Activated CD8-positive, alpha-beta T cell treated with anti-CD3 and anti-CD28 coated beads, Interleukin-2, amount 10 ng/mL, durations not matched to agents 7 days and 5 days (primary cell): Measurements from ENCODE around the gene ASL. TPM values are rescaled to one million over a fixed set of nuclear protein-coding genes. Genes with fewer than 3 reads are reported as not detected.
"Not testable (repeated sequence)": the region's sequence is repeated elsewhere in the genome, so short reads cannot be mapped to it uniquely, and the experiment has no call there.

ENCODE experiments used
- ATAC-seq: fragments of 150-1000 bp; cut with Tn5 transposase; one replicate; pipeline ENCODE4 v1.10.0; 2021; ENCODE audit warnings: moderate library complexity
- CTCF ChIA-PET: fragments of 350-600 bp; sonication (Branson Sonifier 250); formaldehyde crosslinking; loops from one replicate; lab custom pipeline; 2021; ENCODE audit warnings: antibody characterized with exemption; lab: Charles Lee
- POLR2A ChIA-PET: fragments of 350-600 bp; sonication (Branson Sonifier 250); formaldehyde crosslinking; loops from one replicate; lab custom pipeline; 2021; ENCODE audit warnings: antibody characterized with exemption; lab: Charles Lee
- DNase-seq: peaks from one replicate; pipeline ENCODE4 v3.0.0-alpha.2; 2020
- H3K27ac Mint-ChIP-seq: one replicate; pipeline ENCODE4 v1.8.0; 2021; ENCODE audit warnings: mild to moderate bottlenecking, mixed read lengths
- H3K27me3 Mint-ChIP-seq: one replicate; pipeline ENCODE4 v1.8.0; 2021; ENCODE audit warnings: low read depth, mixed read lengths
- H3K36me3 Mint-ChIP-seq: one replicate; pipeline ENCODE4 v1.8.0; 2021; ENCODE audit warnings: low read depth, mixed read lengths
- H3K4me1 Mint-ChIP-seq: one replicate; pipeline ENCODE4 v1.8.0; 2021; ENCODE audit warnings: low read depth, mixed read lengths
- H3K4me3 Mint-ChIP-seq: one replicate; pipeline ENCODE4 v1.8.0; 2021; ENCODE audit warnings: mild to moderate bottlenecking, mixed read lengths
- H3K9me3 Mint-ChIP-seq: one replicate; pipeline ENCODE4 v1.8.0; 2022; ENCODE audit warnings: mixed read lengths; ENCODE audit not compliant: insufficient read depth
- total RNA-seq, 2 experiments: library from RNA; stranded (reverse); gene quantifications; one replicate each; pipeline ENCODE4 v1.2.3, GENCODE V29; 2021

Gene ASL
- total RNA-seq, 2 experiments from 2014 or later, result 29.9 to 34.1 TPM

DNA sequence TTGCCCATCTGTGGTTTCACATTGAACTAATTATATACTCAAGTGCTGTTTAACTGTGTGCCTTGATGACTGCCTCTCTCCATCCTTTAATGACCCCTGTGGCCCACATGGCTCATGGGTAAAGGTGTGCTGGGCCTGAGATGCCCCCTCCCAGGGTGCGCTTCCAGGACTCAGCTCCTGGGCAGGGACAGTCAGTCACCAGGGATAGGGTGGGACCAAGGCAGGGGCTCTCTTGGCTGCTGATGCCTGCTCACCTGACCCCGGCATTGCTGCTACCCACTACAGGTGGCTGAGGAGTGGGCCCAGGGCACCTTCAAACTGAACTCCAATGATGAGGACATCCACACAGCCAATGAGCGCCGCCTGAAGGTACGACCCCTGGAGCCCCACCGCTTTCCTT lies 6.5 kb downstream of the ASL start:
- DNase-seq (no peak), ATAC-seq (no peak)
- Mint-ChIP-seq H3K4me1 (peaks cover 7% of the 10 kb centered on the region), H3K4me3 (no peak overlapping the region), H3K9me3 (no peaks in the 10 kb centered on the region), H3K27me3 (no peaks in the 10 kb centered on the region), H3K36me3 (peaks cover 9% of the 10 kb centered on the region), H3K27ac (no peak overlapping the region)
- CTCF ChIA-PET, result no interaction called here
- POLR2A ChIA-PET, result no interaction called here

DNA sequence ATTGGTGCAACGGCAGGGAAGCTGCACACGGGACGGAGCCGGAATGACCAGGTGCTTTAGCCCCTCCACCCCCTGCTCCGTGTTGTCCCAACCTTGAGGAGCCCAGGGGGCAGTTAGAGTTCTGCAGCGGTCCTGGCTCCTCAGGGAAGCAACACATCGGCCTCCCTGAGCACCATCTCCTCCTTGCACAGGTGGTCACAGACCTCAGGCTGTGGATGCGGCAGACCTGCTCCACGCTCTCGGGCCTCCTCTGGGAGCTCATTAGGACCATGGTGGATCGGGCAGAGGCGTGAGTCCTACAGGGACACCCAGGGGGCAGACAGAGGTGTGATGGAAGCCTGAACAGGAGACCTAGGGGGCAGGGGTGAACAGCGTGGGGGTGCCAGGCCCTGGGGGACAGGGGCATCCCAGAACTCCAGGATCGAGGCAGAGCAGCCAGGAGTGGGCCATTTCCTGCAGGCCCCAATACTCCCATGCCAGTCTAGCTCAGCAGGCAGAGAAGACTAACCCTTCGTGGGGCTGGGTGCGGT lies 7.3 kb downstream of the ASL start:
- no peak overlapping the region for H3K4me3 Mint-ChIP-seq
- no peaks in the 10 kb centered on the region for H3K27me3 Mint-ChIP-seq
- peaks cover 3% of the 10 kb centered on the region for H3K4me1 Mint-ChIP-seq
- ChIA-PET CTCF (no interaction called here), POLR2A (interaction anchor here (0.5 kb wide), 1 partner anchor 12 kb away, joined by 7 read pairs; no protein-coding TSS in a partner anchor)
- no peak for ATAC-seq
- H3K9me3 Mint-ChIP-seq, result no peaks in the 10 kb centered on the region
- H3K27ac Mint-ChIP-seq, result no peak overlapping the region
- peaks cover 7% of the 10 kb centered on the region for H3K36me3 Mint-ChIP-seq
- DNase-seq, result no peak

DNA sequence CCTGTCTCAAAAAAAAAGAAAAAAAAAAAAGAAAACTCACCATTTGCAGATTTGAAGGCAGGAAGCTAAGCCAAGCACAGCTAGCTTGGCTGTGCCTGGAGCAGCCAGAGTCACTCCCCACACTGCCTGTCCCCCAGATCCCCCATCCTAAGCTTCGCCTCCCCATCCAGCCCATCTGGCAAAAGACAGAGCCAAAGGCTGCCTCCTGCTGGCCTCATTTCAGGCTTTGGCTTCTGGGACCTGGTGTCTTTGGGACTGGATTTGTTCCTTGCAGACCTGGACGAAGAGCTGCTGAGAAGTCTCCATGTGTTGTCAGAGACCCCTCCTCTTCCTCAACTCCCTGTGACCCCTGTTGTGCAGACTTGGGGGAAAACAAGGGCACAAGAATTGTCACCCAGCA lies 8.1 kb downstream of the ASL start:
- Mint-ChIP-seq H3K9me3 (no peaks in the 10 kb centered on the region), H3K27me3 (no peaks in the 10 kb centered on the region), H3K36me3 (peaks cover 7% of the 10 kb centered on the region), H3K4me3 (no peak overlapping the region), H3K4me1 (no peaks in the 10 kb centered on the region), H3K27ac (no peak overlapping the region)
- no peak for ATAC-seq
- DNase-seq, result no peak
- CTCF ChIA-PET, result interaction anchor here (1.1 kb wide), 1 partner anchor 8 kb away, joined by 3 read pairs; the partner anchor contains the start of gene ASL
- POLR2A ChIA-PET, result no interaction called here

DNA sequence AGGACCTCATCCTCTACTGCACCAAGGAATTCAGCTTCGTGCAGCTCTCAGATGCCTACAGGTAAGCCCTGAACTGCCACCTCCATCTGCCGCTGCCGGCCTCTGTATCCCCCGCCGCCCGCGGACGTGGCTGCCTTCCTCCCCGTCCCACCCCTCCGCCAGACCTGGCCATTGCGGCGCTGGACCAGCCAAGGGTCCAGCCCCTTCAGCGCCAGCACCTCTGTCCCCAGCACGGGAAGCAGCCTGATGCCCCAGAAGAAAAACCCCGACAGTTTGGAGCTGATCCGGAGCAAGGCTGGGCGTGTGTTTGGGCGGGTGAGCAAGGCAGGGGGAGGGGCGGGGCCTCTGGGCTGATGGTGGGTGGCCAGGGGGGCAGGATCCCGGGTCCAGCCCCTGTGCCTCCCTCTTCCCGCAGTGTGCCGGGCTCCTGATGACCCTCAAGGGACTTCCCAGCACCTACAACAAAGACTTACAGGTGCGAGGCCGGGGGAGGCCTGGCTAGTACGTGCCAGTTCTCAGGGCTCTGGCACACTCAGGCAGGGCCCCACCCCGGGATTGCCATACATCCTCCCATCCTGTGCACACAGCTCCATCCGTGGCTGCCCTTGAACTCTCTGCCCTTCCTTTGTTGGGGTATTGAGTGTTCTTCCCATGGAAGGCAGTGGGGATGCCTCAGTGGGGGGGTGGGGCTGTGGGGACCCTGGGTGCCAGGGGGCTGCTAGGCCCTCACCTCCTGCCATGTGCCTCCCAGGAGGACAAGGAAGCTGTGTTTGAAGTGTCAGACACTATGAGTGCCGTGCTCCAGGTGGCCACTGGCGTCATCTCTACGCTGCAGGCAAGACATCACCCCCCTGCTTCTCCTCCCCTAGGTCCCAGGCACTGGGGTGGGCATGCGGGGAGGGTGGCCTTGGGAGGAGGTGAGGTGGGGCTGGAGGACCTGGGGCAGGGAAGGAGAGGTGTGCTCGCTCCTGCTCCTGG lies 13.5 kb downstream of the ASL start:
- H3K9me3 Mint-ChIP-seq, result no peaks in the 10 kb centered on the region
- H3K4me1 Mint-ChIP-seq, result no peaks in the 10 kb centered on the region
- H3K4me3 Mint-ChIP-seq, result no peak overlapping the region
- no peak overlapping the region for H3K27ac Mint-ChIP-seq
- ChIA-PET CTCF (no interaction called here), POLR2A (no interaction called here)
- H3K27me3 Mint-ChIP-seq, result no peaks in the 10 kb centered on the region
- H3K36me3 Mint-ChIP-seq, result no peaks in the 10 kb centered on the region
- ATAC-seq, result no peak
- no peak for DNase-seq

DNA sequence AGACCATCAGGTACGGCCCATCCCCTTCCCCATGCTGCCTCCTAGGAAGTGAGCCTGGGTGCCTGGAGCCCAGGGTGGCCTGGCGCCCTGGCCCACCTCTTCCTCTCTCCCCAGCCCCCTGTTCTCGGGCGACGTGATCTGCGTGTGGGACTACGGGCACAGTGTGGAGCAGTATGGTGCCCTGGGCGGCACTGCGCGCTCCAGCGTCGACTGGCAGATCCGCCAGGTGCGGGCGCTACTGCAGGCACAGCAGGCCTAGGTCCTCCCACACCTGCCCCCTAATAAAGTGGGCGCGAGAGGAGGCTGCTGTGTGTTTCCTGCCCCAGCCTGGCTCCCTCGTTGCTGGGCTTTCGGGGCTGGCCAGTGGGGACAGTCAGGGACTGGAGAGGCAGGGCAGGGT lies 17.0 kb downstream of the ASL start:
- Mint-ChIP-seq H3K4me1 (no peaks in the 10 kb centered on the region), H3K4me3 (no peak overlapping the region), H3K9me3 (no peaks in the 10 kb centered on the region), H3K27ac (no peak overlapping the region), H3K36me3 (no peaks in the 10 kb centered on the region), H3K27me3 (no peaks in the 10 kb centered on the region)
- ChIA-PET CTCF (no interaction called here), POLR2A (no interaction called here)
- ATAC-seq (no peak), DNase-seq (no peak)

DNA sequence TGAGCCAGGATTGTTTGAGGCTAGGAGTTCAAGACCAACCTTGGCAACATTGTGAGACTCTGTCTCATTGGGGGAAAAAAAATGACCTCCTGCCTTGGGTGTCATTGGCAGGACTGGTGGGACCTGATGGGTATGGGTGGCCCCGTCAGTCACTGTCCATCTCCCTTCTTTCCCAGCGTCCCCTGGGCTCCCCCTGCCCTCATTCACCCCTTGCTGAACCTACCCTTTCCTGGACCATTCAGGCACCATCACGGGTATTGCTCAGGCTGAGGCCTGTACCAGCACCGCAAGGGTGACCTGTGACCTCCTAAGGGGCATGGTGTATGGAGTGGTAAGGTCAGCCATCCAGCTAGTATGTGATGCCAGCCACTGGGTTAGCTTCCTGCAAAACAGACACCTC lies 19.4 kb downstream of the ASL start:
- ATAC-seq, result no peak
- ChIA-PET CTCF (no interaction called here), POLR2A (interaction anchor here (0.6 kb wide), 1 partner anchor 12 kb away, joined by 7 read pairs; no protein-coding TSS in a partner anchor)
- DNase-seq, result no peak
- Mint-ChIP-seq H3K27ac (peak overlapping the region; percentile 39), H3K4me1 (peaks cover 6% of the 10 kb centered on the region), H3K36me3 (no peaks in the 10 kb centered on the region), H3K4me3 (no peak overlapping the region), H3K27me3 (no peaks in the 10 kb centered on the region), H3K9me3 (no peaks in the 10 kb centered on the region)

DNA sequence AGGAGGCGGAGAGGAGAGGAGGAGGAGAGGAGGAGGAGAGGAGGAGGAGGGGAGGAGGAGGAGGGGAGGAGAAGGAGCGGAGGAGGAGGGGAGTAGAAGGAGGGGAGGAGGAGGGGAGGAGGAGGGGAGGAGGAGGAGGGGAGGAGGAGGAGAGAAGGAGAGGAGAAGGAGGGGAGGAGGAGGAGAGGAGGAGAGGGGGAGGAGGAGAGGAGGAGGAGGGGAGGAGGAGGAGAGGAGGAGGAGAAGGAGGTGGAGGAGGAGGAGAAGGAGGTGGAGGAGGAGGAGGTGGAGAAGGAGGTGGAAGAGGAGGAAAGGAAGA lies 23.6 kb downstream of the ASL start:
- H3K4me3 Mint-ChIP-seq, result no peak overlapping the region
- no peaks in the 10 kb centered on the region for H3K36me3 Mint-ChIP-seq
- DNase-seq (no peak), ATAC-seq (no peak)
- peaks cover 11% of the 10 kb centered on the region for H3K4me1 Mint-ChIP-seq
- no peaks in the 10 kb centered on the region for H3K9me3 Mint-ChIP-seq
- POLR2A ChIA-PET, result no interaction called here
- H3K27ac Mint-ChIP-seq, result no peak overlapping the region
- CTCF ChIA-PET, result no interaction called here
- no peaks in the 10 kb centered on the region for H3K27me3 Mint-ChIP-seq

DNA sequence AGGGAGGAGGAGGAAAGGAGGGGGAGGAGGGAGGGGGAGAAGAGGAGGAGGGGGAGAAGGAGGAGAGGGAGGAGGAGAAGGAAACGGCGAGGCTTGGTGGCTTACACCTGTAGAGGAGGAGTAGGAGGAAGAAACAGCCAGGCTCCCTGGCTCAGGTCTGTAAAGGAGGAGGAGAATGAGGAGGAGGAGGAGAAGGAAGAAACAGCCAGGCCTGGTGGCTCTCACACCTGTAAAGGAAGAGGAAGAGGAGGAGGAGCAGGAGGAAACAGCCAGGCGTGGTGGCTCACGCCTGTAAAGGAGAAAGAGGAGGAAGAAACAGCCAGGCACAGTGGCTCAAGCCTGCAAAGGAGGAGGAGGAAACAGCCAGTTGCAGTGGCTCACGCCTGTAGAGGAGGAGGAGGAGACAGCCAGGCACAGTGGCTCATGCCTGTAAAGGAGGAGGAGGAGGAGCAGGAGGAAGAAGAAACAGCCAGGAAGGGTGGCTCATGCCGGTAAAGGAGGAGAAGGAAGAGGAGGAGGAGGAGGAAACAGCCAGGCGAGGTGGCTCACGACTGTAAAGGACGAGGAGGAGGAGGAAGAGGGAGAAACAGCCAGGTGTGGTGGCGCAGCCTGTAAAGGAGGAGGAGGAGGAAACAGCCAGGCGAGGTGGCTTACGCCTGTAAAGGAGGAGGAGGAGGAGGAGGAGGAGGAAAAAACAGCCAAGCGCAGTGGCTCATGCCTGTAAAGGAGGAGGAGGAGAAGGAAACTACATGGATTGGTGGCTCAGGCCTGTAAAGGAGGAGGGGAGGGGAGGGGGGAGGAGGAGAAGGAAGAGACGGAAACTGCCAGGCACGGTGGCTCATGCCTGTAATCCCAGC lies 24.2 kb downstream of the ASL start:
- Mint-ChIP-seq H3K4me1 (peaks cover 11% of the 10 kb centered on the region), H3K9me3 (no peaks in the 10 kb centered on the region), H3K27ac (peak overlapping the region; percentile 94), H3K4me3 (peak overlapping the region; percentile 82), H3K27me3 (no peaks in the 10 kb centered on the region), H3K36me3 (no peaks in the 10 kb centered on the region)
- ChIA-PET POLR2A (no interaction called here), CTCF (no interaction called here)
- DNase-seq (peak; percentile 51), ATAC-seq (peak; percentile 95)

DNA sequence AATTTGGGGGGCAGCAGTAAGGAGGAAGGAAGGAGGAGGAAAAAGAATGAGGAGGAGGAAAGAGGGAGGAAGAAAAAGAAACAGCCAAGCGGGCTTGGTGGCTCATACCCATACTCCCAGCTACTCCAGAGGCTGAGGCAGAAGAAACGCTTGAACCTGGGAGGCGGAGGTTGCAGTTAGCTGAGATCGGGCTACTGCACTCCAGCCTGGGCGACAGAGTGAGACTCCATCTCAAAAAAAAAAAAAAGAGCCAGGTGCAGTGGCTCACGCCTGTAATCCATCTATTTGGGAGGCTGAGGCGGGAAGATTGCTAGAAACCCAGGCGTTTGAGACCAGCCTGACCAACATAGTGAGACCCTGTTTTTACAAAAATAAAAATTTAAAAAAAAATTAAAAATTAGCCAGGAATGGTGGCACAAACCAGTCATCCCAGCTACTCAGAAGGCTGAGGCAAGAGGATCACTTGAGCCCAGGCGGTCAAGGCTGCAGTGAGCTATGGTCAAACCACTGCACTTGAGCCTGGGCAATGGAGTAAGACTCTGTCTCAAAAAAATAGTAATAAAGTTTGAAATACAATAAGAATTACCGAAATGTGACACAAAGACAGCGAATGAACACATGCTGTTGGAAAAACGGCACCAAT lies 24.9 kb downstream of the ASL start:
- H3K4me3 Mint-ChIP-seq, result peak overlapping the region; percentile 82
- no peaks in the 10 kb centered on the region for H3K27me3 Mint-ChIP-seq
- peaks cover 11% of the 10 kb centered on the region for H3K4me1 Mint-ChIP-seq
- H3K36me3 Mint-ChIP-seq, result no peaks in the 10 kb centered on the region
- ChIA-PET POLR2A (no interaction called here), CTCF (no interaction called here)
- H3K27ac Mint-ChIP-seq, result peak overlapping the region; percentile 94
- ATAC-seq (no peak), DNase-seq (no peak)
- H3K9me3 Mint-ChIP-seq, result no peaks in the 10 kb centered on the region

DNA sequence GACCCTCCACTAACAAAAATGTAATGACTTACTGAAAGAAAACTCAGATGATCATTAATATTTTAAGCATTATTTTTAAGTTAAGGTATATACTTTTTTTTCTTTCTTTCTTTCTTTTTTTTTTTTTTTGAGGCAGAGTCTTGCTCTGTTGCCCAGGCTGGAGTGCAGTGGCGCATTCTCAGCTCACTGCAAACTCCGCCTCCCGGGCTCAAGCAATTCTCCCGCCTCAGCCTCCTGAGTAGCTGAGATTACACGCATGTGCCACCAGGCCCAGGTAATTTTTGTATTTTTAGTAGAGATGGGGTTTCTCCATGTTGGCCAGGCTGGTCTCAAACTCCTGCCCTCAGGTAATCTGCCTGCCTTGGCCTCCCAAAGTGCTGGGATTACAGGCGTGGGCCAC lies 26.5 kb downstream of the ASL start:
- CTCF ChIA-PET, DNase-seq, H3K4me3 Mint-ChIP-seq, H3K27ac Mint-ChIP-seq, ATAC-seq, H3K9me3 Mint-ChIP-seq, H3K36me3 Mint-ChIP-seq, H3K27me3 Mint-ChIP-seq, POLR2A ChIA-PET: not testable (repeated sequence)
- H3K4me1 Mint-ChIP-seq, result peaks cover 11% of the 10 kb centered on the region

DNA sequence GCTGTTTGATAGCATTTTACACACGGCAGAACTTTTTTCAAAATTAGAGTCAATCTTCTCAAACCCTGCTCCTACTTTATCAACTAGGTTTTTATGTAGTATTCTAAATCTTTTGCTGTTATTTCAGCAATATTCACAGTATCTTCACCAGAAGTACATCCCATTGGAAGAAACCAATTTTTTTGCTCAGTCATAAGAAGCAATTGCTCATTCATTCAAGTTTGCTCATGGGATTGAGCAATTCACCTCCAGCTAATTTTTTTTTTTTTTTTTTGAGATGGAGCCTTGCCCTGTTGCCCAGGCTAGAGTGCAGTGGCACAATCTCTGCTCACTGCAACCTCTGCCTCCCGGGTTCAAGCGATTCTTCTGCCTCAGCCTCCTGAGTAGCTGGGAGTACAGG lies 28.4 kb downstream of the ASL start:
- POLR2A ChIA-PET, H3K27ac Mint-ChIP-seq, CTCF ChIA-PET, ATAC-seq, H3K27me3 Mint-ChIP-seq, H3K36me3 Mint-ChIP-seq, H3K4me3 Mint-ChIP-seq, DNase-seq, H3K9me3 Mint-ChIP-seq: not testable (repeated sequence)
- H3K4me1 Mint-ChIP-seq, result peaks cover 11% of the 10 kb centered on the region
